Mucosa of gallbladder (tissue), 1 donor: ENCODE results near the gene MUC5B. TPM values are rescaled to one million over a fixed set of nuclear protein-coding genes. Genes with fewer than 3 reads are reported as not detected.

Source experiments
- DNase-seq: peaks from one replicate; pipeline ENCODE4 v3.0.0-alpha.2; 2020; ENCODE audit warnings: low spot score
- total RNA-seq: library from RNA; stranded (reverse); gene quantifications from one replicate; pipeline ENCODE4 v1.2.1, GENCODE V29; 2021
- donor health status: DM: no; HTN: no; CAD: no.

The MUC5B gene
- total RNA-seq, 1 donor from 2014 or later: 8,095 TPM

- no peak for DNase-seq
Observed at GRCh38 chr11:1285316-1285744, 62.5 kb downstream of the MUC5B start.

- DNase-seq: no peak
Observed at GRCh38 chr11:1285876-1286275, 63.0 kb downstream of the MUC5B start.

GRCh38 chr11:1287928-1288327 is 65.1 kb downstream of the MUC5B start:
- no peak for DNase-seq

GRCh38 chr11:1288426-1289151 is 65.7 kb downstream of the MUC5B start:
- DNase-seq: no peak

GRCh38 chr11:1289211-1289935 is 66.5 kb downstream of the MUC5B start:
- DNase-seq: no peak

- DNase-seq: no peak
Observed at GRCh38 chr11:1290052-1291040, 67.5 kb downstream of the MUC5B start.

GRCh38 chr11:1291295-1292017 is 68.6 kb downstream of the MUC5B start:
- DNase-seq: no peak

- DNase-seq: no peak
Observed at GRCh38 chr11:1292018-1292643, 69.3 kb downstream of the MUC5B start.

GRCh38 chr11:1292644-1293618 is 70.1 kb downstream of the MUC5B start:
- no peak for DNase-seq

- DNase-seq: no peak
Observed at GRCh38 chr11:1293619-1294015, 70.8 kb downstream of the MUC5B start.

- no peak for DNase-seq
Observed at GRCh38 chr11:1295086-1295485, 72.2 kb downstream of the MUC5B start.

GRCh38 chr11:1295591-1295990 is 72.7 kb downstream of the MUC5B start:
- no peak for DNase-seq

- DNase-seq: no peak
Observed at GRCh38 chr11:1296287-1296686, 73.4 kb downstream of the MUC5B start.

GRCh38 chr11:1297011-1297575 is 74.2 kb downstream of the MUC5B start:
- DNase-seq: no peak

GRCh38 chr11:1297576-1298473 is 75.0 kb downstream of the MUC5B start:
- no peak for DNase-seq

GRCh38 chr11:1298695-1299492 is 76.0 kb downstream of the MUC5B start:
- peak; percentile 87 for DNase-seq

- no peak for DNase-seq
Observed at GRCh38 chr11:1299621-1300020, 76.8 kb downstream of the MUC5B start.
